ENCODE measurements around the gene GEMIN4.

DNA sequence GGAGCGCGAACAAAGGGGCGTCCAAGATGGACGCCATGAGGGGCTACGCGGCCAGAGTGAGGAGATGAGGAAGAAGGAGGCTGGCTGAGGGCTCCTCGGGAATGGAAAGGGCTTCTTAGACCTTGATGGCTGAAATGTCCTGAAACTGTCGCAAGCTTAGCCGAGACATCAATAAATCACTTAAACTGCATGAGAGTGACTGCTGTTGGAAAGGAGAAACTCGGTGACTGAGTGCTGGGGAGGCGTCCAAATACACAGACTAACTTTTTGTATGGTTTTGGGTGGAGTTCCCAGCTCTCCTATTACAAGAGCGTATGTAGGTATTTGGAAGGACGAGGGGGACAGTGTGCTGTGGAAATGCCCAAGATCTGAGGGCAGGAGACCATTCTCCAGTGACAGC, 1.4 kb upstream of the GEMIN4 start:
- TF ChIP-seq, protein P1, sequence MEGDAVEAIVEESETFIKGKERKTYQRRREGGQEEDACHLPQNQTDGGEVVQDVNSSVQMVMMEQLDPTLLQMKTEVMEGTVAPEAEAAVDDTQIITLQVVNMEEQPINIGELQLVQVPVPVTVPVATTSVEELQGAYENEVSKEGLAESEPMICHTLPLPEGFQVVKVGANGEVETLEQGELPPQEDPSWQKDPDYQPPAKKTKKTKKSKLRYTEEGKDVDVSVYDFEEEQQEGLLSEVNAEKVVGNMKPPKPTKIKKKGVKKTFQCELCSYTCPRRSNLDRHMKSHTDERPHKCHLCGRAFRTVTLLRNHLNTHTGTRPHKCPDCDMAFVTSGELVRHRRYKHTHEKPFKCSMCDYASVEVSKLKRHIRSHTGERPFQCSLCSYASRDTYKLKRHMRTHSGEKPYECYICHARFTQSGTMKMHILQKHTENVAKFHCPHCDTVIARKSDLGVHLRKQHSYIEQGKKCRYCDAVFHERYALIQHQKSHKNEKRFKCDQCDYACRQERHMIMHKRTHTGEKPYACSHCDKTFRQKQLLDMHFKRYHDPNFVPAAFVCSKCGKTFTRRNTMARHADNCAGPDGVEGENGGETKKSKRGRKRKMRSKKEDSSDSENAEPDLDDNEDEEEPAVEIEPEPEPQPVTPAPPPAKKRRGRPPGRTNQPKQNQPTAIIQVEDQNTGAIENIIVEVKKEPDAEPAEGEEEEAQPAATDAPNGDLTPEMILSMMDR (conservative IDR thresholded peaks at IDR 0.05; ENCODE audit: low read depth, low read length), result no peak
- TF ChIP-seq EZH2 (IDR thresholded peaks at IDR 0.05; ENCODE audit: low read length, unreplicated experiment) (no peak), EZH2phosphoT487 (IDR thresholded peaks at IDR 0.05; ENCODE audit: borderline replicate concordance, low read length) (no peak)

Data from PC-3 (cell line).